Right renal pelvis (tissue), 4 donors: Measurements from ENCODE around the gene MEI1. TPM values are rescaled to one million over a fixed set of nuclear protein-coding genes. Genes with fewer than 3 reads are reported as not detected.
"Not testable (repeated sequence)": the region's sequence is repeated elsewhere in the genome, so short reads cannot be mapped to it uniquely, and the experiment has no call there.

ENCODE experiments used
- DNase-seq, 4 donors: peaks; one replicate each; pipeline ENCODE4 v3.0.0-alpha.2; 2013; ENCODE audit warnings: low read depth in 4 of 4, low spot score in 3 of 4, missing footprints in 1 of 4
- polyA plus RNA-seq, 4 donors: library from polyadenylated mRNA; unstranded; fragments of 120-200 nt; gene quantifications; one replicate each; pipeline ENCODE4 v1.2.1, GENCODE V29; 2013; ENCODE audit not compliant: insufficient read length in 4 of 4

Gene MEI1, protein sequence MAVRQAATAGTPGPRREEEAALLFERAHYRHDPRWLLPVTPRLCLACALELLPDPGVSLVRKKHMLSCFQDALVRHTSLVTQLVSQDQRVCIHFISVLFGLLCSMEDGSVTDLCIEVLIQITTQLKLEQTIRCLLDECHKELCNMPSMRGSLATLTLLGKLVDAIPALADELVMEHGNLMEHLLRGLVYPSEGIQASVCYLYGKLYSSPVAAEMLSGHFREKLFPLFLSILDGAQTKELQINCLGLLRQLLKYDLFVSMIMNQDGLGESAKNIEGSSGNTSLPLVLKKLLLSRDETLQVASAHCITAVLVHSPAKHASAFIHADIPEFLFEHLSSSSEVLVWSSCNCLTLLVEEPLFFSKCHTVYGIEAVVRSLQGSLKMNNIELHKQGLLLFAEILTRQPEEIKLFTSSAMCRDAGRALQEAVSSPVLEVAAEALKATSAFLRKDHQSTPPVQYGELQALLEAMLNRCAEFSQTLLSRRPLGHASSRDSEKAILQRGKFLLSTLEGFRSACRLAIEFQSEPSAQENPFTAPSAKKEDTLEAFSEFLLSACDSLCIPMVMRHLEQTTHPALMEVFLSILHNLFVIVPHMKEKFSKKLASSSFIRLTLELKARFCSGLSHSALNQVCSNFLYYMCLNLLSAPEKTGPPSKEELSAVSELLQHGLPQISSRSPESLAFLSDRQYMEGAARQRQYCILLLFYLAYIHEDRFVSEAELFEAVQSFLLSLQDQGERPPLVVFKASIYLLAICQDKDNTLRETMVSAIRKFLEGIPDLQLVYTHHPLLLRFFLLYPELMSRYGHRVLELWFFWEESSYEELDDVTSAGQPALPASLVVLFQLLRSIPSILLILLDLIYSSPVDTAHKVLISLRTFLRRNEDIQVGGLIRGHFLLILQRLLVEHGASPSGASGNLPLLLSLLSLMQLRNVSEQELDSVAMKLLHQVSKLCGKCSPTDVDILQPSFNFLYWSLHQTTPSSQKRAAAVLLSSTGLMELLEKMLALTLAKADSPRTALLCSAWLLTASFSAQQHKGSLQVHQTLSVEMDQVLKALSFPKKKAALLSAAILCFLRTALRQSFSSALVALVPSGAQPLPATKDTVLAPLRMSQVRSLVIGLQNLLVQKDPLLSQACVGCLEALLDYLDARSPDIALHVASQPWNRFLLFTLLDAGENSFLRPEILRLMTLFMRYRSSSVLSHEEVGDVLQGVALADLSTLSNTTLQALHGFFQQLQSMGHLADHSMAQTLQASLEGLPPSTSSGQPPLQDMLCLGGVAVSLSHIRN
- polyA plus RNA-seq = 1 to 10 TPM; 1.3 to 2.9 (median 2.4) TPM

DNA sequence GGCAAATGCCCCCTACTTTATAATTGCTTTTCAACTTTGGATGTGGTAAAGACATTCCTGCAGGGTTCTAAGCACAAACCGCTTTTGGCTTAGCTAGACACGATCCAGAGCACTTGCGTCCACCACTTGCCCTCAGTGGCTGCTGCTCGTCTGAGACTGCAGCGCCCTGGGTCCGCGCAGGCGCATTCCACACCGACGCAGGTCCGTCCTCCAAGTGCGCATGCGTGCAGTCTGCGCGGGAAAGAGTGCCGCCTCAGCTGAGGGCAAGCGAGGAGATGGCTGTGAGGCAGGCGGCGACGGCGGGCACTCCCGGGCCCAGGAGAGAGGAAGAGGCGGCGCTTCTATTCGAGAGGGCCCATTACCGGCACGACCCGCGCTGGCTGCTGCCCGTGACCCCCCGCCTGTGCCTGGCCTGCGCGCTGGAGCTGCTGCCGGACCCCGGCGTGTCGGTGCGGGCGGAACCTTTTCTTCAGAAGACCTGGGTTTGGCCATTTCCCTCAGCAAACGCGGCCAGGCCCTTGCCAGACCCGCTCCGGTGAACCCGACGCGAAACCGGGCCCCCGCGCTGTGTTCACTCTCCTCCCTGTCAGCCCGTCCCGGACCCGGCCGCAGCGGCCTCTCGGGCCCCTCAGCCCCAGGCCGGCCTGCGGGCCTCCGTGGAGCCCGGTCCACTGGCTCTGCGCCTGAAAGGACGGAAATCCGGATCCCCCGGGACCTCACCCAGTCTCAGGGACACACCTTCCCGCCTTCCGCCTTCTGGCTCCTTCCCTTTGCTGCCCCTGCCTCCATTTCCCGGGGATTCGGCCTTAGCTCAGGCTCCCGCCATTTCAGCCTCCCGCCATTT, at the start of gene MEI1:
MEI1 (plus strand) TSS at position 240 of the 844 bp plus-strand sequence; CDS start at position 276, 36 bp downstream.
- peak in 3 of 4 donors; percentile 64 to 70 (median 69) for DNase-seq

DNA sequence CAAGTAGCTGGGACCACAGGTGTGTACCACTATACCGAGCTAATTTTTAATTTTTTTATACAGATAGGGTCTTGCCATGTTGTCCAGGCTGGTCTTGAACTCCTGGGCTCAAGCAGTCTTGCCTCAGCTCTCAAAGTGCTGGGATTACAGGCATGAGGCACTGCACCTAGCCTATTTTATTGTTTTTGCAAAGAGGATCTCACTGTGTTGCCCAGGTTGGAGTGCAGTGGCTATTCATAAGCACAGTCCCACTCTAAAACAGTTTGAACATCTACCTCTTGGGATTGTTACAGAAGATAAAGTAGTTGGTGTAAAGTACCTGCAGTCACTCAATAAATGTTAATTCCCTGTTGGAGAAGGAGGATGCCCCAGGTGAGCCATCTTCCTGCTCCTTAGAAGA, 49.1 kb upstream of the MEI1 start:
- DNase-seq = no peak

DNA sequence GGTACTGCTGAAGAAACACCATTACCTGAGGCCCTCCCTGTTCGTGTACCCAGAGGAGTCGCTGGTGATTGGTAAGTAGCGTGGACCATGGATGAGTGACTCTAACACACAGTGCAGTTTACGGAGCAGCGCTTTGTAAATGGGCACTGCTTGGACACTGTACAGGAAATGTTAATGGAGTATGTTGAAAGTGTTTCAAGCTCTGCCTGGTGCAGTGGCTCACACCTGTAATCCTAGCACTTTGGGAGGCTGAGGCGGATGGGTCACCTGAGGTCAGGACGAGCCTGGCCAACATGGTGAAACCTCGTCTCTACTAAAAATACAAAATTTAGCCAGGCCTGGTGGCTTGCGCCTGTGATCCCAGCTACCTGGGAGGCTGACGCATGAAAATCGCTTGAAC, 48.5 kb upstream of the MEI1 start:
- no peak for DNase-seq

DNA sequence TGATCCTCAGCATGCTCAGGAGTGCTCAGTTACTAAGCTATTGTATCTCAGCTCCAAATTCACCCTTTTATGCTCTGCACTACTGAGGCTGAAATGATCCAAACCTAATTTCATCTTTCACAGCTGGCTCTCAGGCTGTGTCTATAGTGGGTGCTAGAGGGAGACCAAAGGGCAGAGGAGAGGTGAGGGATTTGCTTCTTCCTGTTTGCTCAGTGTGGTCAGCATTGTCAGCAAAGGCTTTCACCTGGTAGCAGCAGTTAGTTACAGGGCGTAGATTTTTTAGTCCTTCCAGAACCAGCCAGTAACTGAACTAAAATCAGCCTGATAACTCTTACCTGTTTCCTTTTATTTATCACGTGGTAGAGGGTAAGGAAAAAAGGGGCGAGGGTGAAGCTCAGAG, 45.0 kb upstream of the MEI1 start:
- DNase-seq = no peak

DNA sequence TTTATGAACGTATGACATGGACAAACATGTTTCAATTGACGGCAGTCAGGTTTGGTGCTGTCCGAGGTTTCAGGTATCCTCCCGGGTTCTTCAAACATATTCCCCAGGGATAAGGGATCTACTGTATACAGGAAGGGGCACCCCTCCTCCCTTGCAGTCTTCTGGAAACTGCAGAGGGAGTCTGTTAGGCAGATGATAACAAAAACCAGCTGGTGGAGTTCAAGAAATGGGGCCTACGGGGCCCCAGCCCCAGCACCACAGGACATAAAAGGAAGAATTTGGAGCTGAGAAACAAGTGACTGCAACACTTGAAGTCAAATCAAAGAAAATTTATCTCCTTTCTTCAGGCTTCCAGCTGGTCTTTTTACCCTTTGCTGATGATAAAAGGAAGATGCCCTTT, 42.7 kb upstream of the MEI1 start:
- DNase-seq = peak in 1 of 4 donors; percentile 10

DNA sequence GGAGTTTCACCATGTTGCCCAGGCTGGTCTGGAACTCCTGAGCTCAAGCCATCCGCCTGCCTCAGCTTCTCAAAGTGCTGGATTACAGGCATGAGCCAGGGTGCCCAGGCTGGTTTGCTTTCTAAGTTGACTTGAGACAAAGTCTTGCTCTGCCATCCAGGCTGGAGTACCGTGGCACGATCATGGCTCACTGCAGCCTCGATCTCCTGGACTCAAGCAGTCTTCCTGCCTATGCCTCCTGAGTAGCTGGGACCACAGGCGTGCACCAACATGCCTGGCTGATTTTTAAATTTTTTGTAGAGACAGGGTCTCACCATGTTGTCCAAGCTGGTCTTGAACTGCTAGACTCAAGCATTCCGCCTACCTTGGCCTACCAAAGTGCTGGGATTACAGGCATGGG, 41.6 kb upstream of the MEI1 start:
- DNase-seq = no peak

DNA sequence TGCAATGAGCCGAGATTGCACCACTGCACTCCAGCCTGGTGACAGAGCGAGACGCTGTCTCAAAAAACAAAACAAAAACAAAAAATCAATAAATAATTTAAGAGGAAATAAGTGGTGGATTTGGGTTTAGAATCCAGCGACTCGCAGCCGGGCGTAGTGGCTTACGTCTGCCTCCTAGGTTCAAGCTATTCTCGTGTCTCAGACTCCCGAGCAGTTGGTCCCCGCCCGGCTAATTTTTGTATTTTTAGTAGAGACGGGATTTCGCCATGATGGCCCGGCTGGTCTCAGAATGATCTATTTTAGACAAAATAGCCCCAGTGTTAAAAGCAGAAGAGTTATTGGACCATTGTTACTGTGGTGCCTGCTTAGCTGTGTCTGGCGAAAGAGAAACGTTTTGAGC, 40.4 kb upstream of the MEI1 start:
- DNase-seq = no peak

DNA sequence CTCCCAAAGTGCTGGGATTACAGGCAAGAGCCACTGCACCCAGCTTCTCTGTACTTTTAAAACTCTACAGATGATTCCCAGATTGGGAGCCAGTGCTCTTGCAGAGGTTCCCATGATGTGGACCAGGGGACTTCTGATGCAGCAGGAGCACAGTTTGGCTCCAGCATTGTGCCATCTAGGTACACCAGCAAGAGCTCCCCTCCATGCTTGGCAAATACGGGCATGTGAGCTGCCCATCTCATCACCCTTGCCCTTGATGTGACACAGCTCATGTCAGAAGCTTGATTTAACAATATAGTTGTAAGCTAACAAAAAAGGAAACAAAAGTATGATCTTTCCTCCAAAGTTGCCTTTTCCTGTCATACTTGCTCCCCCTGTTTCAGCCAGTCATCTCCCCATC, 39.4 kb upstream of the MEI1 start:
- no peak for DNase-seq

DNA sequence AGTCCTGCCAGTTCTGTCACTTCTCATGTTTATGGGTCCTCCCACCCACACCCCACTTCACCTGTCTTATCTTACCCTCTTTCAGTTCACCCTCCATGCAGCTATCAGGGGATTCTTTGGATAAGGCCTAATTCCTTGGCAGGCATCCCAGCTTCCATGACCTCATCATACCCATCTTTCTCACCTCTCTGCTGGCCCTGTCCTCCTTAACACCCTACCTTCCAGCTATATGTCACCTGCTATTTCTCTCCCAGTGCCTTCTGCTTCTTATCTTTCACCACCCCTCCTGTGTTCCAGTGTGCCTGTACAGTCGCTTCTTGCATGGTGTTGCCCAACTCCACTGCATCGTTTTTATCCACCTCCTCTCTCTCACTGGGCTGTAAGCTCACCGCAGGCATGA, 38.9 kb upstream of the MEI1 start:
- DNase-seq = no peak

DNA sequence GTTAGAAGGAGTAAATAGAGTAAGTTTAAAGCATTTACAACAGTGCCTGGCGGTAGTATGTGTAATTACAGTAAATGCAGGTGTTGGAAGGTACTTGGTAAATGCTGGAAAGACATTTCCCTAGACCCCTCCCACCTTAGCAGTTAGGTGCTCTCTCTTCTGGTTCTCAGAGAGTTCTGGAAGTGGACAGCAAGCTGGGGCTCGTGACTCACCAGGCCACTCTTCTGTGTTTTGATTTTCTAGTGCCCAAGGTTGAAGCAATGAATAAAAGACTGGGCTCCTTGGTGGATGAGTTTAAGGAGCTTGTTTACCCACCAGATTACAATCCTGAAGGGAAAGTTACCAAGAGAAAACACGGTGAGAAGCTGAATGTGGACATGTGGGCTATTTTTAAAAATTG, 38.2 kb upstream of the MEI1 start:
- no peak for DNase-seq

DNA sequence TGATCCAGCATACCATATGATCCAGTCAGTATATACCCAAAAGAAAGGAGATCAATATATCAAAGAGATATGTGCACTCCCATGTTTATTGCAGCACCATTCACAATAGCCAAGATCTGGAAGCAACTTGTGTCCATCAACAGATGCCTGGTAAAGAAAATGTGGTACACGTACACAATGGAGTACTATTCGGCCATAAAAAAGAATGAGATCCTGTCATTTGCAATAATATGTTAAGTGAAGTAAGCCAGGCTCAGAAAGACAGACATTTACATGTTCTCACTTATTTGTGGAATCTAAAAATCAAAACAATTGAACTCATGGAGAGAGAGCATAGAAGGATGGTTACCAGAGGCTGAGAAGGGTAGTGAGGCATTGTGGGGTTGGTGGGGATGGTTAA, 37.6 kb upstream of the MEI1 start:
- no peak for DNase-seq

DNA sequence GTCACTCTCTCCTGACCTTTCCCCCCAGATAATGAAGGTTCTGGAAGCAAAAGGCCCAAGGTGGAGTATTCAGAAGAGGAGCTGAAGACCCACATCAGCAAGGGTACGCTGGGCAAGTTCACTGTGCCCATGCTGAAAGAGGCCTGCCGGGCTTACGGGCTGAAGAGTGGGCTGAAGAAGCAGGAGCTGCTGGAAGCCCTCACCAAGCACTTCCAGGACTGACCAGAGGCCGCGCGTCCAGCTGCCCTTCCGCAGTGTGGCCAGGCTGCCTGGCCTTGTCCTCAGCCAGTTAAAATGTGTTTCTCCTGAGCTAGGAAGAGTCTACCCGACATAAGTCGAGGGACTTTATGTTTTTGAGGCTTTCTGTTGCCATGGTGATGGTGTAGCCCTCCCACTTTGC, 35.7 kb upstream of the MEI1 start:
- DNase-seq = not testable (repeated sequence)

DNA sequence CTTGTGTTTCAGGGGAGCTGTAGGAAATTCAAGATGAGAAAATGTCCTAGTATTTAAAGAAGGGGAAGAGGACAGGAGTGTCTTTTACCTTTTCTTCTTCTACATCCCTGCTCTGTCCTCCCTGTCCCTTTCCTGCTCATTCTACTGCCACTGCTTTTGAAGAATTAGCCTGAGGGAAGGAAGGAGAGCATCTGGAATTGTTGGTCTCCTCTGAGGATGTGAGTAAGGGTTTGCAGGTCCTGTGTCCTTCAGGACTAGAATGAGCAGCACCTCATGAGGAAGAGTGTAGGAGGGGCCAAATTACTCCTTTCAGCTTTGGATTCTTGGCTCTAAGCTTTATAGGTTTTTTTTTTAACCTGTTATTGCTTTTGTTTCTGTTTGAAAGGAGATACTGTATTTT, 34.8 kb upstream of the MEI1 start:
- no peak for DNase-seq

DNA sequence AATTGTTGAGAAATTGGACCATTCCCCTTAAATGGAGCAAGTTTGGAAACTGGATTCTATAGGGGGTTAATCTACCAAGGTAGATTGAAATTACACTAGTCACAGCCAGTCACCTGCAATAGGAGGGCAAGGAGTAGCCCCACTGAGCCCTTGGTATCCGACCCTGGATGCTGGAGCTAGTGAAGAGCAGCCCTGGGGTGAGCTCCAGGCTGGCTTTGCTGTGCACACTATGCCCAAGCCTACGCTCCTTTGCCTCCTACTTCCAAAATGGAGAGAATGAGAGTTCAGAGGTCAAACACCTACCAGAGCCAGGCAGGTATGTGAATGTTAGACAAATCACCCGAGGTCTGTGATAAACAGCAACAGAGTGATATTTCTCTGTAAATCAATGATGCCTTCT, 34.4 kb upstream of the MEI1 start:
- no peak for DNase-seq

DNA sequence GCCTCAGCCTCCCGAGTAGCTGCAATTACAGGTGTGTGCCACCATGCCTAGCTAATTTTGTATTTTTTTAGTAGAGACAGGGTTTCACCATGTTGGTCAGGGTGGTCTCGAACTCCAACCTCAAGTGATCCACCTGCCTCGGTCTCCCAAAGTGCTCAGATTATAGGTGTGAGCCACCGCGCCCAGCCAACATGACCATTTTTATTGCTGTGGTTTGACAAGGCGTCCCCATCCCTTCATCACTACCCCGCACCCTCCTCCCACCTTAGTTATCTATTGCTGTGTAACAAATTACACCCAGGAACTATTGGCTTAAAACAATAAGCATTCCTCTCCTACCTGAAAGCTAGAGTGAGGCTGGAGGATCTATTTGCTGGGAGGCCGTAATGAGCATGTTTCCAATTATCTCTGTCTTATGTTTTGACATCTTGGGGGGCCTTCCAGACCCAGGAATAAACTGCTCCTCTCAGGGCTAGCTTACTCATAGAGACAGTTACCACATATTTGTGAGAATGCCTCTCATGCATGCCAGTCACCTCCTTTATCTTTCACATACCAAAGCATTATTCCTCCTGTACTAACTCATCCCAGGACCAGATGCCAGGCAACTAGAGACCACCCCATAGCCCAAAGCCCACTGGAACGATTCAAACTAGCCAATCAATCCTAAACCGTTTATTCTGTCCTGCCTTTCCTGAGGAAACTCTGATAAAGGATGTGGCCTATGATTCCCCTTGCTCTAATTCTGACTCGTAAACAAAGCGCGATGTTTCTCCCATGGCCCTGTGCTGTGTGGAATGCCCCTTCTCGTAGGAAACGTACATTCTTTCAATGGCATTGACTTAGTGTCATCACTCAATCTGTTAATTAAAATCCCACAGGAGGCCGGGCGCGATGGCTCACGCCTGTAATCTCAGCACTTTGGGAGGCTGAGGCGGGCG, 30.1 kb upstream of the MEI1 start:
- DNase-seq = no peak

DNA sequence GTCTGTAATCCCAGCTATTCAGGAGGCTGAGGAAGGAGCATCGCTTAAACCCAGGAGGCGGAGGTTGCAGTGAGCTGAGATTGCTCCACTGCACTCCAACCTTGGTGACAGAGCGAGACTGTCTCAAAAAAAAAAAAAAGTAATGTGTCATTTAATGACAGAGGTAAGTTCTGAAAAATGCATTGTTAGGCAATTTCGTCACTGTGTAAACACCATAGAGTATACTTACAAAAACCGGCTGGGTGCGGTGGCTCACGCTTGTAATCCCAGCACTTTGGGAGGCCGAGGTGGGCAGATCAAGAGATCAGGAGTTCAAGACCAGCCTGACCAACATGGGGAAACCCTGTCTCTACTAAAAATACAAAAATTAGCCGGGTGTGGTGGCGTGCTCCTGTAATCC, 27.2 kb upstream of the MEI1 start:
- not testable (repeated sequence) for DNase-seq

DNA sequence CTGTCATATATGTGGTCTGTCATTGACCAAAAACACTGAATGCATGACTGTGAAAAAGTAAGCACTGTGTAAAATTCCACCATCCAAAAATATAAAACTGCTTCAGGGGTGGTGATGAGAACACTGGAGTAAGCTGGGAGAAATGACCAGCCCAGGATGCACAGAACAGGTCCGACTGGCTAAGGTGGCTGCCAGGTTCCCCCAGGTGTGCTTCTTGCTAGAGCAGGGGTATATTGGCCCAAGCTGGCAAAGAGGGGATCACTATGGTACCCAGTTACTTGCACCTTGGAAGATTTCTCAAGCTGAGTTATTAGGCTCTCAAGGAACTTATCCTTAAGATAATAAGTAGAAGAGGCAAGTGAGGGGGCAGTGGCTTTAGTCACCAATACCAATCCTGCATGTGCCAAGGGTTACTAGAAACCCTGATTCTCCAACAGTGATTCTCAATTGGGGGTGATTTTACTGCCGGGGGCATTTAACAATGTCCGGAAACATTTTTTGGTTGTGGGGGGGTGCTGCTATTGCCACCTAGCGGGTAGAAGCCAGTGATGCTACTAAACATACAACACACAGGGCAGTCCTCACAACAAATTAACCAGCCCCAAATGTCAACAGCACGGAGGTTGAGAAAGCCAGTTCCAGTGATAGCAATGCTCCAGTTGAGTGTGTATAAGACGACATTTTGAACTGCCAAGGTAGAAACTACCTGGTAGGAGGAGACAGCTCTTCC, 26.4 kb upstream of the MEI1 start:
- no peak for DNase-seq

DNA sequence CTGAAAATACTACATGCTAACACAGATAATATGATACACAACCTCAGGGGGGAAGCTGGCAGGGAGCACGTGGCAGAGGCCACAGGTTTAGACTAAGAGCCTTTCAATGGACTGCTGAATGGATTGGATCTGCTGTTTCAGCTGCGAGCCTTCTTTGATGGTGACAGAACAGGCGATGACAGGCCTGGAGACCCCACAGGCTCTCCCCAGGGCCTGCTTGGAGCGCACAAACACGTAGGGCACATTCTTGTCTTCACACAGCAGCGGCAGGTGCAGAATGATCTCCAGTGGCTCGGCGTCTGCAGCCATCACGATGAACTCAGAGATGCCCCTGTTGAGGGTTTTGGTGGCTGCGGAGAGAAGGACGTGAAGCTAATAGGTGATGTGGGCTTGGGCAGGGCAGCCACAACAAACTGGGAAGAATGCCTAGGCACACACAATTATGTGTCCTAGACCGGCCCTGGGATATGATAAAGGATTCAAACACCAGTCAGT, 24.4 kb upstream of the MEI1 start:
- no peak for DNase-seq
